Measurements from ENCODE around the gene PSMD12. TPM values are rescaled to one million over a fixed set of nuclear protein-coding genes. Genes with fewer than 3 reads are reported as not detected.
"Not testable (repeated sequence)": the region's sequence is repeated elsewhere in the genome, so short reads cannot be mapped to it uniquely, and the experiment has no call there.

The PSMD12 gene
- total and polyA plus RNA-seq, 2 donors (not counting 1 experiment from before 2014, with no cell fraction given), result 21.3 to 66.2 TPM

GRCh38 chr17:67412032-67412431 is 45.7 kb upstream of the PSMD12 start:
- no peak overlapping the region for H3K4me3 ChIP-seq (replicated peaks in 1 of 4; ENCODE audit: control extremely low read depth in 1 of 4, insufficient read depth in 1 of 4, low read depth in 3 of 4, low read length in 4 of 4)
- no peaks in the 10 kb centered on the region for H3K79me2 ChIP-seq (ENCODE audit: control insufficient read depth, insufficient read depth, low read length)
- H3K4me2 ChIP-seq (ENCODE audit: extremely low read depth, insufficient read depth, low read length), result no peak overlapping the region
- TF ChIP-seq EZH2 (IDR thresholded peaks at IDR 0.05; ENCODE audit: low read length, missing control alignments) (no peak), CTCF (conservative IDR thresholded peaks at IDR 0.05 in 1 of 2, IDR thresholded peaks at IDR 0.05 in 1 of 2; ENCODE audit: low read depth in 1 of 2, low read length in 2 of 2) (no peak)
- no peak for DNase-seq (ENCODE audit: low read depth in 2 of 2)
- no peaks in the 10 kb centered on the region for H3K27me3 ChIP-seq (ENCODE audit: control insufficient read depth, insufficient read depth, low read length)
- no peaks in the 10 kb centered on the region for H3K4me1 ChIP-seq (ENCODE audit: control insufficient read depth, extremely low read depth, insufficient read depth, low read length)
- H3K36me3 ChIP-seq (ENCODE audit: control insufficient read depth, insufficient read depth, low read length), result no peaks in the 10 kb centered on the region
- no peaks in the 10 kb centered on the region for H3K9me3 ChIP-seq (ENCODE audit: control insufficient read depth, insufficient read depth, low read depth, low read length)
- H2AFZ ChIP-seq (ENCODE audit: low read length), result no peak overlapping the region
- no peak overlapping the region for H3K27ac ChIP-seq (ENCODE audit: insufficient read depth, low read length)
- H4K20me1 ChIP-seq (ENCODE audit: control insufficient read depth, extremely low read depth, insufficient read depth, low read length), result no peaks in the 10 kb centered on the region
- H3K9ac ChIP-seq (ENCODE audit: insufficient read depth, low read length), result no peak overlapping the region

- Histone ChIP-seq H4K20me1 (ENCODE audit: control insufficient read depth, extremely low read depth, insufficient read depth, low read length) (no peaks in the 10 kb centered on the region), H3K4me1 (ENCODE audit: control insufficient read depth, extremely low read depth, insufficient read depth, low read length) (no peaks in the 10 kb centered on the region), H2AFZ (ENCODE audit: low read length) (no peak overlapping the region), H3K36me3 (ENCODE audit: control insufficient read depth, insufficient read depth, low read length) (no peaks in the 10 kb centered on the region), H3K27ac (ENCODE audit: insufficient read depth, low read length) (no peak overlapping the region), H3K9ac (ENCODE audit: insufficient read depth, low read length) (no peak overlapping the region), H3K27me3 (ENCODE audit: control insufficient read depth, insufficient read depth, low read length) (no peaks in the 10 kb centered on the region), H3K9me3 (ENCODE audit: control insufficient read depth, insufficient read depth, low read depth, low read length) (no peaks in the 10 kb centered on the region), H3K4me3 (replicated peaks in 1 of 4; ENCODE audit: control extremely low read depth in 1 of 4, insufficient read depth in 1 of 4, low read depth in 3 of 4, low read length in 4 of 4) (no peak overlapping the region), H3K79me2 (ENCODE audit: control insufficient read depth, insufficient read depth, low read length) (no peaks in the 10 kb centered on the region), H3K4me2 (ENCODE audit: extremely low read depth, insufficient read depth, low read length) (no peak overlapping the region)
- DNase-seq (ENCODE audit: low read depth in 2 of 2), result no peak
- TF ChIP-seq EZH2 (IDR thresholded peaks at IDR 0.05; ENCODE audit: low read length, missing control alignments) (no peak), CTCF (conservative IDR thresholded peaks at IDR 0.05 in 1 of 2, IDR thresholded peaks at IDR 0.05 in 1 of 2; ENCODE audit: low read depth in 1 of 2, low read length in 2 of 2) (no peak)
Observed at GRCh38 chr17:67411397-67411796, 45.0 kb upstream of the PSMD12 start.

- H3K4me3 ChIP-seq (replicated peaks in 1 of 4; ENCODE audit: control extremely low read depth in 1 of 4, insufficient read depth in 1 of 4, low read depth in 3 of 4, low read length in 4 of 4); H3K27me3 ChIP-seq (ENCODE audit: control insufficient read depth, insufficient read depth, low read length); H3K79me2 ChIP-seq (ENCODE audit: control insufficient read depth, insufficient read depth, low read length); H3K9me3 ChIP-seq (ENCODE audit: control insufficient read depth, insufficient read depth, low read depth, low read length); H3K4me2 ChIP-seq (ENCODE audit: extremely low read depth, insufficient read depth, low read length); H3K4me1 ChIP-seq (ENCODE audit: control insufficient read depth, extremely low read depth, insufficient read depth, low read length); H3K9ac ChIP-seq (ENCODE audit: insufficient read depth, low read length); H3K27ac ChIP-seq (ENCODE audit: insufficient read depth, low read length); H4K20me1 ChIP-seq (ENCODE audit: control insufficient read depth, extremely low read depth, insufficient read depth, low read length); H2AFZ ChIP-seq (ENCODE audit: low read length); DNase-seq (ENCODE audit: low read depth in 2 of 2); H3K36me3 ChIP-seq (ENCODE audit: control insufficient read depth, insufficient read depth, low read length): not testable (repeated sequence)
Observed at GRCh38 chr17:67408455-67408830, 42.1 kb upstream of the PSMD12 start.

All from fibroblast of lung (primary cell).